Suprapubic skin (tissue), 3 donors: ENCODE results near the gene NLRC3.

ENCODE experiments used
- POLR2A ChIP-seq, 2 donors: fragments of 450-650 bp; IDR thresholded peaks; one replicate each; pipeline ENCODE4 v1.6.1; 2017; ENCODE audit warnings: antibody characterized with exemption in 2 of 2, mild to moderate bottlenecking in 2 of 2, moderate library complexity in 2 of 2
- TF ChIP-seq, protein P1 (sequence below), 2 donors: fragments of 200-600 bp in 1 of 2; fragments of 450-650 bp in 1 of 2; sonication (generic) in 1 of 2; IDR thresholded peaks; one replicate each; pipeline ENCODE4 v1.5.1; 2016 to 2019; ENCODE audit warnings: antibody characterized with exemption in 2 of 2, mild to moderate bottlenecking in 1 of 2, moderate library complexity in 1 of 2

DNA sequence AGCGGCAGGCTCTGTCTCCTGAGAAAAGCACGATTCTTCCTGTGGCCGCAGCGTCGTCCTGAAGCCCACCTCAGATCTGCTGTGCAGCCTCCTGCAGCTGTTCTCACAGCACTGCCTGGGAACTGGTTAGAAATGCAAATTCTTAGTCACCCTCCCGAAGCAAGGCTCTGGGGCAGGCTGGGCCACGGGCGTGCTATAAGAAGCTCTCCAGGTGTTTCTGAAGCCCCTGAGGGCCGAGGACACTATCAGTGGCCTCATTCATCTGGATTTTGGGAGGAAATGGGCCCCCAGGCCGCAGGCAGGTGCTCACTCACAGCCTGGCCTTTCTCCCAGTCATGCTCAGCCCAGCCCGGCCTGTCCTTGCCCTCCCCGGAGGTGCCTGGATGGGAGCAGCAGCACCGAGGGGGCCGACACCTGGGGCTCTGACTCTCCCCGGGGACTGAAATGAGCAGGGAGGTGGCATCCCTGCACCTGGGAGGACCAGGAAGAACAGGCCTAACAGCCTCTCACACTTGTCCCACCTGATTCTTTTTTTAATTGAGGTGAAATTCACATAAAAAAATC lies 10.4 kb upstream of the NLRC3 start:
- TF ChIP-seq POLR2A (IDR thresholded peaks at IDR 0.05): no peak
- TF ChIP-seq, protein P1, sequence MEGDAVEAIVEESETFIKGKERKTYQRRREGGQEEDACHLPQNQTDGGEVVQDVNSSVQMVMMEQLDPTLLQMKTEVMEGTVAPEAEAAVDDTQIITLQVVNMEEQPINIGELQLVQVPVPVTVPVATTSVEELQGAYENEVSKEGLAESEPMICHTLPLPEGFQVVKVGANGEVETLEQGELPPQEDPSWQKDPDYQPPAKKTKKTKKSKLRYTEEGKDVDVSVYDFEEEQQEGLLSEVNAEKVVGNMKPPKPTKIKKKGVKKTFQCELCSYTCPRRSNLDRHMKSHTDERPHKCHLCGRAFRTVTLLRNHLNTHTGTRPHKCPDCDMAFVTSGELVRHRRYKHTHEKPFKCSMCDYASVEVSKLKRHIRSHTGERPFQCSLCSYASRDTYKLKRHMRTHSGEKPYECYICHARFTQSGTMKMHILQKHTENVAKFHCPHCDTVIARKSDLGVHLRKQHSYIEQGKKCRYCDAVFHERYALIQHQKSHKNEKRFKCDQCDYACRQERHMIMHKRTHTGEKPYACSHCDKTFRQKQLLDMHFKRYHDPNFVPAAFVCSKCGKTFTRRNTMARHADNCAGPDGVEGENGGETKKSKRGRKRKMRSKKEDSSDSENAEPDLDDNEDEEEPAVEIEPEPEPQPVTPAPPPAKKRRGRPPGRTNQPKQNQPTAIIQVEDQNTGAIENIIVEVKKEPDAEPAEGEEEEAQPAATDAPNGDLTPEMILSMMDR (IDR thresholded peaks at IDR 0.05): no peak
